NCI-H2196 treated with DMSO at 0.1 percent for 48 hours (cell line): Measurements from ENCODE around the gene TMEM19.

Experiments used
- DNase-seq: peaks from one replicate; lab custom pipeline; 2025; ENCODE audit not compliant: unreplicated experiment; lab: John Stamatoyannopoulos, UW

Gene TMEM19

GRCh38 chr12:71710276-71711125 is 24.6 kb downstream of the TMEM19 start:
- DNase-seq, result no peak

DNA sequence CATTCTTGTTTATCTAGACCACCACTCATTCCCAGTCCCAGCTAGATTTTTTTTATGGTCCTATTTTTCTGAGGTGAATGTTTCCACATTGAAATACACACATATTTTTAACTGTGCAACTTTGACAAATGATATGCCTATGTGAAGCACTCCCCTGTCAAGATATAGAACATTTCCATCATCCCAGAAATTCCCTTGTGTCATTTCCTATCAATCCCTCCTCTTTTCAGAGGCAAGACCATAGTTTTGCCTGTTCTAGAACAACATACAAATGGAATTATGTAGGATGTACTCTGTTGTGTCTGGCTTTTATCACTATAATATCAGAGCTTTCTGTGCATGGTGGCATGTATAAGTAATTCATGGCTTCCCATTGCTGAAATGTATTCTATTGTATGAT is 32.7 kb downstream of the TMEM19 start:
- DNase-seq, result no peak

- no peak for DNase-seq
Observed at GRCh38 chr12:71719647-71720370, 33.9 kb downstream of the TMEM19 start.

DNA sequence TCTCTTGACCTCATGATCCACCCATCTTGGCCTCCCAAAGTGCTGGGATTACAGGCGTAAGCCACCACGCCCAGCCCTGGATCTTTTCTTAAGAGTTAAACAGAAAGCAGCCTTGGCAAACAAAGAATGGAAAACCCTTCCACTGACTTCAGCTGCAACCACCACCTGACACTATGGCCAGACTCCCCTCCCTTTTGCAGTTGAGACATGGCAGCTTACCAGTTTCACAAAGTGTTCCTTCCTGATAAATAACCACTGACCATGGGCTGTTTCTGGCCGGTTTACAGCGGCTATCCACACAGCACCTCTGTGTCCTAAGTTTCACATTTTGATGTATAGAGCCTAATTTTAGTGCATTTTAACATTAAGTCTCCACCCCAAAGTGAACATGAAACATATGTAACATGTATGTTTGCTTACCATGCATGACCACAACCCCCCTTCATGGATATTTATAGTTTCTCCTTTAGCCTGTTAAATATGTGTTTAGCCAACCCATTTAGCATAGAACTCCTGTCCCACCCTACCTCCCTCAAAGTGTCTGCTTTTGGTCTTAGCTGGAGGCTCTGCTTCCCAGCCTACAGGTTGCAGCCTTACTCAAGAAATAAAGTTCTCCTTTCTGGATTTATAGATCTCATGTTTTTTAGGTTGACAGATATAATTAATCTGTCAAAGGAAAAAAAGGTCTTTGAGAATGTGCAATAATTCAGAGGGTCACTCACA is 36.1 kb downstream of the TMEM19 start:
- DNase-seq, result no peak

DNA sequence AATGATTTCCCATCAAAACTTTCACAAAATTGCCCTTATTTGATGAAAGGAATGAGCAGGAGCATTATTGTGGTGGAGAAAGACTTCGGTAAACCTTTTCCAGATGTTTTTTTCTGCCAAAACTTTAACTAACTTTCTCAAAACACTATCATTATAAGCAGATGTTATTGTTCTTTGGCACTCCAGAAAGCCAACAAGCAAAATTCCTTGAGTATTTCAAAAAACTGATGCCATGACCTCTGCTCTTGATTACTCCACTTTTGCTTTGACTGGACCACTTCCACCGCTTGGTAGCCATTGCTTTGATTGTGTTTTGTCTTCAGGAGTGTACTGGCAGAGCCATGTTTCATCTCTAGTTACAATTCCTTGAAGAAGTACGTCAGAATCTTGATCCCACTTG is 39.1 kb downstream of the TMEM19 start:
- DNase-seq, result no peak

DNA sequence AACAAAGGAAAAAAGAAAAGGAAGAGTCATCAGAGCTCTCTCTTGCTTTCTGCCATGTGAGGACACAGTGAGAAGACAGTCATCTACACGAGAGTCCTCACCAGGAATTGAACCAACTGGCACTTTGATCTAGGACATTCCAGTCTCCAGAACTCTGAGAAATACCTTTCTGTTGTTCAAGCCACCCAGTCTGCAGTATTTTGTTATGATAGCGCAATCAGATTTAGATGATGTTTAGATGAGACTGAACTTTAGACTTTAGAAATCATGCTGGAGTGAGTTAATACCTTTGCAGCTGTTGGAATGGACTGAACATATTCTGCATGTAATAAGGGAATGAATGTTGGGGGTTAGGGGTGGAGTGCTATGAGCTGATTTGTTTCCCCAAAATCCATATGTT is 40.7 kb downstream of the TMEM19 start:
- DNase-seq, result no peak

DNA sequence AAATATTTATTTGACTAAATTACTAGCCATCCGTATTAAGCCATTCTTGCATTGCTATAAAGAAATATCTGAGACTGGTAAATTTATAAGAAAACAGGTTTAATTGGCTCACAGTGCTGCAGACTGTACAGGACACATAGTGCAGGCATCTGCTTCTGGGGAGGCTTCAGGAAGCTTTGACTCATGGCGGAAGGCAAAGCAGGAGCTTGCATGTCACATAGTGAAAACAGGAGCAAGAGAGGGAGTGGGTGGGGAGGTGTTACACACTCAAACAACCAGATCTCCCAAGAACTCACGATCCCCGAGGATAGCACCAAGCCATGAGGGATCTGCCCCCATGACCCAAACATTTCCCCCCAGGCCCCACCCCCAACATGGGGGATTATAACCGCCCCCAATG is 42.1 kb downstream of the TMEM19 start:
- DNase-seq, result no peak

DNA sequence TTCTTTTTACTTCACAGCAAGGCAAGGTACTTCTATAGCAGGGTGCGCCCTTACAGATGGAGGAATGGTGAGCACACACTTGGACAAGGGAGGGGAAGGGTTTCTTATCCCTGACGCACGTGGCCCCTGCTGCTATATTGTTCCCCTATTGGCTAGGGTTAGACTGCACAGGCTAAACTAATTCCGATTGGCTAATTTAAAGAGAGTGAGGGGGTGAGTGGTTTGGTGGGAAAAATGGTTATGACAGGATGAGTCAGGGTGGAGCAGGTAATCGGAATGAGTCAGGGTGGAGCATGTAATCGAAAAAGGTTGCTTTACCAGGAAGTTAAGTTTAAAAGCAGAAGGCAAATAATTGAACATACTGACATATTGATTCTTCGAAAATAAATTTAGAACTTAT is 45.1 kb downstream of the TMEM19 start:
- DNase-seq, result no peak

- no peak for DNase-seq
Observed at GRCh38 chr12:71731439-71732356, 45.8 kb downstream of the TMEM19 start.

GRCh38 chr12:71732357-71732712 is 46.5 kb downstream of the TMEM19 start:
- DNase-seq, result no peak

DNA sequence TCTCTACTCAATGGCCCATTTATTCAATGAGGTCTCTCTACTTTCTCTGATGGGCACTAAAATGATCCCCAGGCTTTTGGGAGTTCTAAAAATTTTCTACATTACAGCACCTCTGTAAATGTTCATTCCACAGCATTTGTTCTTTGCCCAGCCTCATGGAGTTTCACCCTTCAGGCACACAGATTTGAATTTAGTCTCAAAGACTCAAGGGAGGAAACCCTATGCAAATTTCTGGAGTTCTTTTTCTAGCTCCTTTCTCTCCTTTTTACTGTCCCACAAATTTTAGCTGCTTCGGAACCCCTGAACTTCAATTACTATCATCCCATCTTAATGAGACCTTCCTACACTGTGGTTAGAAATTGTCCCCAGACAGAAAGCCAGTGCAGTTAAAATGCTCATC is 51.3 kb downstream of the TMEM19 start:
- DNase-seq, result no peak

DNA sequence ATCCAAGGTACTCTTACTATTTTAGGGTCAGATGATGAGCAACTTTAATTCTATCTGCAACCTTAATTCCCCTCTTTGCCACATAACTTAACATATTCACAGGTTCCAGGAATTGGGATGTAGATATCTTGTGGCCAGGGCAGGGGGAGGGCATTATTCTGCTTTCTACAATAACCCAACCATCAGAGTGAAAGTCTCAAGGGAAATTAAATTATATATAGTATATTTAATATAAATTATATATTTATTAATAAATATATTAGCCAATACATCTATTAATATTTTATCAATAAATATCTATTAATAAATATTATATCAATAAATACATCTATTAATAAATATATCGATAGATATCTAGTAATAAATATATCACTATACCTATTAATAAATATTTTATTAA is 57.1 kb downstream of the TMEM19 start:
- DNase-seq, result no peak

- DNase-seq, result no peak
Observed at GRCh38 chr12:71744522-71745300, 58.8 kb downstream of the TMEM19 start.

- DNase-seq, result peak; percentile 31
Observed at GRCh38 chr12:71746974-71747611, 61.2 kb downstream of the TMEM19 start.

DNA sequence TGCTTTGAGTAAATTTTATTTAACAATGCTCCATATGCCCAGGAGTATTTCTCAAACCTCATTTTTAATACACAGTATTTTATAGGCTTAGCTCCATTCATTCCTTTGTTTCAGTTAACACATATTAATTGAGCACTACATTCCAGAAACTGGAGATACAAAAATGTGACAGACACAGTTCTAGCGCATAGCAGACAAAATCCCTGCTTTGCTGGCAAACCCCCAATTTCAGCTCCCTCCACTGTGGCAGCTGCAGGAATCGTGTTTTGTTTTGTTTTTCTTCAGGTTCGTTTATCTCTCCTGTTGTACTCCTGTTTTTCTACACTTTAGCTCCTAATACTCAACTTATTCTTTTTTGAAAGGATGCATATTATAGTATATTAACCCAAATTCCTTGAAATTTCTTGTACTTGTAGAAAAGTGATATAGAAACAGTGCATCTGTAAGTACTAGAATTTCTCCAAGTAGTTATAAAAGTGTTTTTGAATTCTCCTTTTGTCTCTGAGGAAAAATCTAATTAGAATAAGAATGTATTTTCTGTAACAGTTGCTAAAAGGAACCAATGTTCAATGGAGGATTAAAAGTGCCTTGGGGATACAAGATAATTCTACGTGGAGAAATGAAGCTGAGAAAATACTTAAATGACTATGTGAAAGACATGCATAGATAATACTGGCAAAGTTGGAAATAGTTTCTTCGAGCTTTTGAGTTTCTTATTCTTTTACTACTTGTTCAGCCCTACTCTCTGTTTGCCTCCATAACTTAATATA is 62.4 kb downstream of the TMEM19 start:
- no peak for DNase-seq

- no peak for DNase-seq
Observed at GRCh38 chr12:71749666-71750065, 63.8 kb downstream of the TMEM19 start.

DNA sequence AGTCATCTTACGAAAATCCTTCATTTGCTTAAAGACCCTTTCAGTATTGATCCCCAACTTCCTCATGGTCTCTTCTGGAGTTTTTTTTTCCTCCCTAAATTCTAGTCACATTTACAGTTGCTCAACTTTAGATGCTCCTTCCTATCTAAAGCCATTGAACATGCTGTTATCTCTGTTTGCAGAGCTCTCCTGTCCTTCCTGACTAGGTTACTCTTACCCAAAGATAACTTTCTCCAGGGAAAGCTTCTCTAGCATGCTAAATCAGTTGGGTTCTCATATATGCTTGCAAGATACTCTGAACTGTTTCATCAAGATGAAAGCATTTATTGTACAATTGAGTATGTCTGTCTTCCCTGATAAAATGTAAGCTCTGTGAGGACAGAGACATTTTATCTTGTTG is 67.0 kb downstream of the TMEM19 start:
- DNase-seq, result no peak
